GM18511 (cell line): ENCODE measurements around the gene TMPRSS15.

Experiments used
- ATAC-seq: cut with Tn5 transposase; IDR thresholded peaks from one replicate; pipeline ENCODE4 v1.9.1; 2021; ENCODE audit warnings: mild to moderate bottlenecking, moderate library complexity; ENCODE audit not compliant: unreplicated experiment

The TMPRSS15 gene

GRCh38 chr21:18350216-18350615, 53.4 kb downstream of the TMPRSS15 start:
- no peak for ATAC-seq

GRCh38 chr21:18349468-18349867, 54.1 kb downstream of the TMPRSS15 start:
- ATAC-seq, result no peak

GRCh38 chr21:18340387-18340942, 63.1 kb downstream of the TMPRSS15 start:
- ATAC-seq, result peak; percentile 82

GRCh38 chr21:18335651-18336236, 67.8 kb downstream of the TMPRSS15 start:
- no peak for ATAC-seq

- no peak for ATAC-seq
These were observed 69.5 kb downstream of the TMPRSS15 start for GRCh38 chr21:18334066-18334465.

- ATAC-seq, result no peak
These were observed 85.4 kb downstream of the TMPRSS15 start for GRCh38 chr21:18318156-18318555.

- no peak for ATAC-seq
These were observed 105.4 kb downstream of the TMPRSS15 start for GRCh38 chr21:18298228-18298627.

- no peak for ATAC-seq
These were observed 109.5 kb downstream of the TMPRSS15 start for GRCh38 chr21:18294100-18294499.

GRCh38 chr21:18289876-18290275, 113.7 kb downstream of the TMPRSS15 start:
- no peak for ATAC-seq

- ATAC-seq, result no peak
These were observed 118.2 kb downstream of the TMPRSS15 start for GRCh38 chr21:18285379-18285778.

GRCh38 chr21:18275781-18276180, 127.8 kb downstream of the TMPRSS15 start:
- ATAC-seq, result no peak

GRCh38 chr21:18274370-18274769, 129.2 kb downstream of the TMPRSS15 start:
- no peak for ATAC-seq

- no peak for ATAC-seq
These were observed 130.2 kb downstream of the TMPRSS15 start for GRCh38 chr21:18273400-18273799.

GRCh38 chr21:18269856-18270255, 133.7 kb downstream of the TMPRSS15 start:
- ATAC-seq, result no peak

GRCh38 chr21:18268906-18269305, 134.7 kb downstream of the TMPRSS15 start:
- ATAC-seq, result no peak

- ATAC-seq, result no peak
These were observed 136.1 kb downstream of the TMPRSS15 start for GRCh38 chr21:18267496-18267895.

GRCh38 chr21:18265944-18266343, 137.6 kb downstream of the TMPRSS15 start:
- ATAC-seq, result no peak

GRCh38 chr21:18253799-18254198, 149.8 kb downstream of the TMPRSS15 start:
- no peak for ATAC-seq

GRCh38 chr21:18253221-18253620, 150.4 kb downstream of the TMPRSS15 start:
- no peak for ATAC-seq

GRCh38 chr21:18252680-18253079, 150.9 kb downstream of the TMPRSS15 start:
- no peak for ATAC-seq

GRCh38 chr21:18252256-18252655, 151.3 kb downstream of the TMPRSS15 start:
- ATAC-seq, result no peak

GRCh38 chr21:18251065-18251464, 152.5 kb downstream of the TMPRSS15 start:
- no peak for ATAC-seq

- no peak for ATAC-seq
These were observed 153.9 kb downstream of the TMPRSS15 start for GRCh38 chr21:18249672-18250071.
